Stimulated activated CD8-positive, alpha-beta memory T cell treated with anti-CD3 and anti-CD28 coated beads, Interleukin-15, amount 100 ng/mL, for 1 hour (primary cell): ENCODE data around the gene GPC5.
"Not testable (repeated sequence)": the region's sequence is repeated elsewhere in the genome, so short reads cannot be mapped to it uniquely, and the experiment has no call there.

Experiments
- DNase-seq: peaks from one replicate; pipeline ENCODE4 v3.0.0-alpha.2; 2020; ENCODE audit warnings: low read depth

GPC5 gene

DNA sequence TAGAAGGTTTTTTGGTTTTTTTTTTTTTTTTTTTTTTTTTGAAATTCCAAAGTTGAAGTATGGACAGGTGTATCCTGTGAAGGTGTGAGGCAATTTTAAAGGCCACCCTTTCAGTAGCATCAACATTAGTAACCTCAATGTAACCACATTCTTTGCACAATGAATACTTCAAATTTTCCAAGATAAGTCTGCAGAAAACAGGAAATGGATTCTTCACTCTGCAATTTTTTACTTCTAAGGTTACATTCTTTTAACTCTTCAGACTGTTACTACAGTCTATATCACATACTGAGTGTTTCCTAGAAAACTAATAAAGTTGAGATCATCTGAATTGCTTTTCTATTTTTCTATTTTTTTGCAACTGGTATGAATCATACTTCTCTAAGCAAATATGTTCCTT, 1259.1 kb downstream of the GPC5 start:
- no peak for DNase-seq

DNA sequence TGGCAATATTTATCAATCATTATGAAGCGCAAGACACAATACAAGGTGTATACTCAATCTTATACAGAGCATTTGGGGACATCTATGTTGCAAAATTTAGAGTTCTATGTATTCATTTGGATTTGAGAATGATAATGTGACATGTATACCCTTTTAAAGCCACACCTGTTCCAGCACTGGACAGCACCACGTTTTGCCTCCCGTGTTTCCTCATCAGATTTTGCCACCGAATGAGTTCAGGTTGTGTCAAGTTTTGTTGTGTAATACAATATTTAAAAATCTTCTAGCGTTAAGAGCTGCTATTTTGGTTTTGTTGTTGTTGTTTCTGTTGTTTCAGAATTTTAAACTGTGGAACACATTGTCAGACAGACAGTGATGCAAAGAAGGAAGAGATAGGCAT, 1259.9 kb downstream of the GPC5 start:
- DNase-seq = no peak

DNA sequence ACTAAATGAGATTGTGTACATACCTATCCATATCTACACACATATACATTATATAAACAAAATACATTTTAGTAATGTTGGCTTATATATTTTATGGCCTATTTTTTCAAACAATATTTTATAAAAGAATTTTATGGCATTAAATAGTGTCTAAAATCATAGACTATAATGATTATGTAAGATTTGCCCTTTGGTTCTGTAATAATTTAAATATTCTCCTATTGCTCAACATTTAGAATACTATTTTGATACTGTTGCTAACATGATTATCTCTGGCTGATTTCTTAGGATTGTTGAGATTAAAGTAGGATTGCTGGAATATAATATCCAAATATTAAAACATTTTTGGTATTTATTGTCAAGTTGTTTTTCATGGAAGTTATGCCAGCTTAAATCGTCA, 1263.0 kb downstream of the GPC5 start:
- DNase-seq = no peak

DNA sequence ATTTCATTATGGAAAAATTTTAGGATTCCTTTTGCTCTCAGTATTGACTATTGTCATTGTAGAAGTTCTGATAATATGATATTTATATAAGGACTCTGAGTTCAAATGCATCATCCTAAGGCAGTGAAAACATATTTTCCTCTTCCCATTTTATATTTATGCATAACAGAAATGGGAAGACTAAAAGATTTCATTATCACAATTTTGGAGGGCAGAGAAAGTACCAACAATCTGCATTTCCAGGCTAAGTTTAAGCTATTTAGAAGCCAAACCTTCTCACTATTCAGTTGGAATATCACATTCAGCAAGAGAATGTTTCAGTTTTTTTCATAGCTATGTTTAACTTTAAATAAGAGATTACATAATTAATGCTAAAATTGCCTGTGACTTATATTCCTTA, 1269.7 kb downstream of the GPC5 start:
- DNase-seq = no peak

- DNase-seq = no peak
Observed at GRCh38 chr13:92670096-92670495, 1271.7 kb downstream of the GPC5 start.

DNA sequence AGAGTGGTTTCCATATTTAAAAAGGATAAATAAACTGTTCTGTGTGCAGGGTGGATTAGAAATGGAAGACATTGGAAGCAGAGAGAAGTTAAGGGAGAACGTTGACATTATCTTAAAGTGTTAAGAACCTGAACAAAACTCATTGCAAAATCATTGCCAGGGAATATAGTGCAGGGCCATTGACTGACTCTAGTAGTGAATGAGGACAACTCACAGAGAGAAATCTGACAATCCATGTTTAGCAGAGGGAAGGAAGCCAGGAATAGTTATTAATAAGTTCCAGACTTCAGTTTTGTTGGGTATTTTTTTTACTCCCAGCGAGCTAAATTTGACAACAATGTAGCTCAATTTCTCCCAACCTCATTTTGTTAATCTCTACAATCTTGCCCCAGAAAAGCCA, 1273.4 kb downstream of the GPC5 start:
- no peak for DNase-seq

DNA sequence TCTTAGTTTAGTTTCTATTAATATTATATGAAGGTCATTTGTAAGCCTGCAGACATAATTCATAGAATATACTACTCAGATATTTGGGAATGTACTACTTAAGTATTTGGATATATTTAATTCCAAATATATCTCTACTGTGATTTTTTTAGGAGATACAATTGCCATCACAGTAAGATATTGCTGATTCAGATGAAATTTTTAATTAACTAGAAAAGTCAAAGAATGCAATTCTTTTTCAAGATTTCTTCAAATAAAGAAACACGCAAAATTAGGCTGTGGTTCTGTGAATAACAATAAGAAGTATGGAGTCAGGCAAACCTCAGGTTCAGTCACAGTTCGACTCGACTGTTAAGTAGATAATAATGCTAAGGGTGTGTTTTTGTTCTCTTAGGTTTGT, 1277.8 kb downstream of the GPC5 start:
- DNase-seq = no peak

DNA sequence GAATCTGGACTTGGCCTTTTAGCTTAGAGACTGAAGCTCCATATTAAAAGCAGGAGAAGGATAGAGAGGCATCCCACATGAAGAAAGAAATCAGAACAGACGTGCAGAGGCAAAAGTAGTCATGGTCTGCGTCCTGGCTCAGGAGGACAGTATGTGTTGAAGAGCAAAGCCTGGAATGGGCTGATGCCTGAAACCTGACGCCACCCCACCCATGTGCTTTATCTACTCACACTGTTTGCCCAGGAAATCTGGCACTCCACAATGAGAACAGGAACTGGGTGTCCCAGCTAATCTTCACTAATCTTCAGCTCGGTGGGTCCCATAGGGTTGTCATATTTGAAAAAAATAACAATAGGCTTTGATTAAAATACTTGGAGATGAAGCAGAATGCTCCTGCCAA, 1279.2 kb downstream of the GPC5 start:
- no peak for DNase-seq

DNA sequence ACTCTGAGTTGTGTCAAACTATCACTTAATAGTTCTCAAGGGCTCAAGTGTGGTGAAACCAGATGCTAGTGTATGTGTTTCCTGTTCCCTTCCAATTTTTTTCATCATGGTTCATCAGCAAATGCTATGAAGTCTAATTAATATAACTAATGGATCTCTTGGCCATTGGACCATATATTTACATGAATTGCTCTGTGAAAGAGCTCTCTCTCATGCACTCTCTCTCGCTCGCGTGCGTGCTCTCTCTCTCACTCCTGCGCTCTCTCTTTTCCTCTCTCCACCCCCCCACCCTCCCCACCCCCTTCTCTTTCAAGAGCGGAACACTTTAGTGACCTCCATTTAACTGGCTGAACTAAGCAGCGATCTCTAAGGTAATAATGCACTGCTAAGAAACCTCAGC, 1281.2 kb downstream of the GPC5 start:
- DNase-seq = no peak

DNA sequence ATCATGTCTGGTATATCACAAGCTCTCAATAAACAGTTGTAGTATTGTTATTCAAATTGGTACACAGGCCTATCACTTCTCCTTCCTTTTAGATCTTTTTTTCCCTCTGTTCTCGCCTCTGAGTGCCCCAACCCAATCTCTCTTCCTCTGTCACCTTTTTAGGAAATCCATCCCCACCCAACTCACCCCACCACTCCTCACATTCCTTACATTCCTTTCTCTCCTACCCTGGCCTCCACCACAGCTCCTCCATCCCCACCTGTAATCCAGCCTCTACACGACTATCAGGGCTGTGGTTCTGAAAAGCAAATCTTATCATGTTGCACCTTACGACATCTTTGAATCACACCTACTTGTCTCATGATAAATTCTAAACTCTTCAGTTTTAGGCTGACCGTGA, 1282.8 kb downstream of the GPC5 start:
- no peak for DNase-seq

DNA sequence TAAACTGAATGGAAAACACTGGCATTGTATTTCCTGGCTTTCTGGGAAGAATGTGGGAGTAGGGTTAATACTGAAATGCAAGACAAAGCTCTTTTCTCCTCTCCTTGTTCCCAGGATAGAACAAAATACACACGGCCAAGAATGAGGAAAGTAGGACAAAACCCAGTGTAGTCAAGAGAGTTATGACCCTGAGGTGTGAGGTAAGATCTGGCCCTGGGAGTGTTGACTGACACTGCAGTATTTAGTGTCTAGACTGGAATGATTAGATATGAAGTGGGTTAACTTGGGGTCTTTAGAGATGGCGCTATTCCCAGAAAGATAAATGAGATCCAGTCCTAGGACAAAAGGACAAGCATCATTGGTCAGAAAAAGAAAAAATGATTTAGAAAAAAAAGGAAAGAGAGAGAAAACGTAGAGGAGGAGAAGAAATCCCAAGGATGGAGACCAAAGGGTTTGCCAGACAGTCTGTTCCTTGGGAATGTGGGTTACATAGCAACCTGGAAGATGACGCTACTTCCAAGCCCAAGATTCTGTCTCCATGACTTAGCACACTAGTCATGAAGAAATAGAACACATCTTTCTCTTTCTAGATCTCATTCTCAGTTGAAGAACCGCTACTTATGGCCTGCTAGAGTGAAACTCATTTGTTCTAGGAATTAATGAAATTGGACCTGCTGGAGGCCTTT, 1284.6 kb downstream of the GPC5 start:
- DNase-seq = no peak

- DNase-seq = no peak
Observed at GRCh38 chr13:92694047-92694446, 1295.6 kb downstream of the GPC5 start.

DNA sequence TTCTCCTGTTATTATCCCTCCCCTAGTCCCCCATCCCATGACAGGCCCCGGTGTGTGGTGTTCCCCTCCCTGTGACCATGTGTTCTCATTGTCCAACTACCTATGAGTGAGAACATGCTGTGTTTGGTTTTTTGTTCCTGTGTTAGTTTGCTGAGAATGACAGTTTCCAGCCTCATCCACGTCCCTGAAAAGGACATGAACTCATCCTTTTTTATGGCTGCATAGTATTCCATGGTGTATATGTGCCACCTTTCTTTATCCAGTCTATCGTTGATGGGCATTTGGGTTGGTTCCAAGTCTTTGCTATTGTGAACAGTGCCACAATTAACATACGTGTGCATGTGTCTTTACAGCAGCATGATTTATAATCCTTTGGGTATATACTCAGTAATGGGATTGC, 1297.4 kb downstream of the GPC5 start:
- not testable (repeated sequence) for DNase-seq

DNA sequence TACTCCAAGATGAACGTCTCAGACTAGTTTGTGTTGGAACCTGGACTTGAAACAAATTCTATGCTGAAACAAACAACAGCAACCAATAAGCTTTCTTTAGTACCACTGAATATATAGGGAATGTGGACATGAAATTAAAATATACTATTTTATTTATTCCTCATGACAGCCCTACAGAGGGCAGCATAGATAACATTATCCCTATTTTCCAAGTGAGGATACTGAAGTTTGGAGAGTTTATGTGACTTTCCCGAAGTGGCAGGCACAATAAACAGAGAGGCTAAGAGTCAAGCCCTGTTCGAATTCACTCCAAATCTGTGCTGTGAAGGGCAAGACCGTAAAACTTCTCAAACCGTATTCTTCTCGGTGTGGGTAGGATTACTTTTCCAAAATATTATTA, 1318.3 kb downstream of the GPC5 start:
- no peak for DNase-seq

DNA sequence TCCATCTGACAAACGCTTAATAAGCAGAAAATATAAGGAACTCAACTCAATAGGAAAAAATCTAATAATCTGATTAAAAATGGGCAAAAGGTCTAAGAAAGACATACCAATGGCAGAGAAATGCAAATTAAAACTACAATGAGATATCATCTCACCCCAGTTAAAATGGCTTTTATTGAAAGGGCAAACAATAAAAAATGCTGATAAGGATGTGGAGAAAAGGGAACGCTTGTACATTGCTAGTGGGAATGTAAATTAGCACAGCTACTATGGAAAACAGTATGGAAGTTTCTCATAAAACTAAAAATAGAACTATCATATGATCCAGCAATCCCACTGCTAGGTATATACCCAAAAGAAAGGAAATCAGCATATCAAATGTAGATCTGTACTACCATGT, 1319.4 kb downstream of the GPC5 start:
- DNase-seq = no peak

DNA sequence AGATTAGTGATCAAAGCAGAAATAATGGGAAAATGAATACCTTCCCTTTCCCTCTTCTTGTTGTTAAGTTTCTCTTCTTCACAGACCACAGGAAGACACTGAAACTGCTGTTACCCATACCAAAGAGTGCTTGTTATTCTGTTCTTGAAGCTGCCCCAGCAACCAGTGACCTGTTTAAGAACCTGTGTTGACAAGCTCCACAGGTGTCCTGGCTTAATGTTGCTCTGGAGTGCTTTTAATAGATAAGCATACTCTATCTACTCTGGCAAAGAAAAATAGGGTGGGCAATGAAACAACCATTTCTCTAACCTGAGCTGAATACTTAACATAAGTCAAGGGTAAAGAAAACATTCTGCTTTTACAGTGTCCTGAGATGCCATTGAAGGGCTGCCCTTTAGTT, 1321.4 kb downstream of the GPC5 start:
- no peak for DNase-seq

DNA sequence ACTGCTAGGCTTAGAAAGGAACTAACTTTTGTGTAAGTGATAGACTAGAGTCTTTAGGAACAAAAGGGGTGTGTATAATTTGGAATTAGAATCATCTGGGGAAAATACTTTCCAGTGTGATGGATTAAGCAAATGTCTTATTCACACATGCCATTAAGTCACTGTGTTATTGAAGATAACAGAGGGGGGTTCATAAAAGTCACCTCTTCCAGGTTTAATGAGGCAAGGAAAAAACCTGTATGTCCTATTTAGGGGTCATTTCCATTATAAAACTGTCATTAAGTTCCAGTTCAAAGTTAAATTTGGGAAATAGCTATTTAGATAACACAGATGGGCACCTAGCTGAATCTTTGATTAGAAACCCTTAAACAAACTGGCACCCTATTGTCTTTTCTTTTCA, 1323.2 kb downstream of the GPC5 start:
- DNase-seq = no peak

- DNase-seq = no peak
Observed at GRCh38 chr13:92727118-92727517, 1328.7 kb downstream of the GPC5 start.

DNA sequence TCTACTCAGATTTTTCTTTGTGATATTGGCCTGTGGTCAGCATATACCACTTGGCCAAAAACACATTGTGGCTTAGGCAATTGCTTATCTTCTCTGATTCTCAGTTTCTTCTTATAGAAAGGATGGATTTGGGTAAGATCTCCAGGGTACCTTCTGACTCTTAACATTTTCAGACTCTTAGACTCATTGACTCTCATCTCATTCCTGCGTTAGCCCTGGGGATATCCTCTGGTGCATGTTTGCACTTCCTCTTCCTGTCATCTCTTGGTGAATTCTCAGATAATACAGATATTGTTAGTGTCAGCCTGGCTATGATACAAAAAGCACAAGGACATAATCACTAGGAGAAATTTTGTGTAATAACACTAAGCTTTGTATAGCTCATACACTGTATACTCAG, 1335.6 kb downstream of the GPC5 start:
- no peak for DNase-seq

DNA sequence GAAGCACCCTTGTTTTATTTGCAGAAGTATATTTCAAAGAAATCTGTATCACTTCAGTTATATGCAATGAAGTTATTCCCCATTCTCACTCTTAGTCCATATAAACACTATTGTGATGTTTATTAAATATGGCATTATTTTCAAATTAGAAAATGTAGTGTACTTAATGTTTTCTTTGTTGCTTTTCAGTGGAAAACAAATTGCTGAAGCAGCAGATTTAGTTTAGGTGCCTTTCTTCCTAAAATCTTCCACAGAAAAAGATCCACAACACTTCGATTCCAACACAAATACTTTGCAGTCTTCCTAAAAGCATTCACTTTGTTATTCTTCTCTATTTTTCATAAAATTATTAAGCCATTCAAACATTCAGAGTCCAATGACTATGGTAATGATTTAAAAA, 1336.1 kb downstream of the GPC5 start:
- DNase-seq = no peak

- DNase-seq = no peak
Observed at GRCh38 chr13:92735909-92736308, 1337.5 kb downstream of the GPC5 start.

DNA sequence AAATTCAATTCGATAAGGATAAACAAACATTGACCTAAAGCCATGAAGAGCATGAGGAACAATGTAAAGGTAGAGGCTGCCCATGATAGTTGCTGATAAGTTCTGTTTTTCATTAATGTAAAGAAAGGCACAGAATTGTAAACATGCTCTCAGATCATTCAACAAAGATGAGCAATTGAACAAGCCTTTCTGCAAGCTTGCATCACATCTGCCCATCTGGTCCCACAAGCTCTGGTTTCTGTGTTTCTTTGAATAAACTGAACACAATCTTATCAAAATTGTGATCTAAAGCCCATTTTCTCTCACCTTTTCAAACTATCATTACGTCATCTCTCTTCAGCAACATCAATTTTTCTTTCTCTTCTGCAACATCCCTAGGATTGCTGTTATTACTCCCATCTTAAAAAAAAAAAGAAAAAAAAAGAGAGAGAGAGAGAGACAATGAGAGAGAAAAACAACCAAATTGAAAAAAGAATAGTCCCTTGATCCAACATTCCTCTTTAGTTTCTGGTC, 1340.9 kb downstream of the GPC5 start:
- DNase-seq = no peak

DNA sequence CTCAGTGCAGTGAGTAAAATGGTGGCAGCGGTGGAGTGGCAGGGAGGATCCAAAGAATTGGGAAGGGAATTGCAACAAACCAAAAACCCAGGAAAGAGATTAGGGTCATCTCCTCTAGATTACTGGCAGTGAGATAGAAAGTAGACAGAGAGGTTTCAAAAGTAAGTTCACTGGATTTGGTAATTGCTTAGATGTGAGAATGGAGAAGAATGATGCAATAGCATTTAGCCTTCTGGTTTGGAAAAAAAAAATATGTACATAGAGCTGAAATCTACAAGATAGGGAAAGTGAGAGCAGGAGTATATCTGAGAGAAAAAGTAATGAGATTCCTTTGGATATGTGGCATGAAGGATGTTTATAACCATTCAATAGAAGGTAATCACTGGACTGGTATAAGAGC, 1345.6 kb downstream of the GPC5 start:
- no peak for DNase-seq

GRCh38 chr13:92745258-92745657, 1346.8 kb downstream of the GPC5 start:
- DNase-seq = no peak

DNA sequence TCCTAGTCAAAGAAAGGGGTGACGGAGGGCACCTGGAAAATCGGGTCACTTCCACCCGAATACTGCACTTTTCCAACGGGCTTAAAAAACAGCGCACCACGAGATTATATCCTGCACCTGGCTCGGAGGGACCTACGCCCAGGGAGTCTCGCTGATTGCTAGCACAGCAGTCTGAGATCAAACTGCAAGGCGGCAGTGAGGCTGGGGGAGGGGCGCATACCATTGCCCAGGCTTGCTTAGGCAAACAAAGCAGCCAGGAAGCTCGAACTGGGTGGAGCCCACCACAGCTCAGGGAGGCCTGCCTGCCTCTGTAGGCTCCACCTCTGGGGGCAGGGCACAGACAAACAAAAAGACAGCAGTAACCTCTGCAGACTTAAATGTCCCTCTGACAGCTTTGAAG, 1354.3 kb downstream of the GPC5 start:
- DNase-seq = not testable (repeated sequence)
